Measurements from ENCODE around the gene SPATS1. TPM values are rescaled to one million over a fixed set of nuclear protein-coding genes. Genes with fewer than 3 reads are reported as not detected.
A peak's percentile ranks its signal among the peaks of the same experiment; 100 is the strongest.
"Not testable (repeated sequence)": the region's sequence is repeated elsewhere in the genome, so short reads cannot be mapped to it uniquely, and the experiment has no call there.

The SPATS1 gene
- total RNA-seq, 3 donors from 2014 or later (not counting 1 experiment from before 2014, with no cell fraction given): not detected

GRCh38 chr6:44312901-44313788 is 29.3 kb upstream of the SPATS1 start, which contains the start of gene AARS2:
AARS2 (minus strand) TSS chr6:44313347; CDS start chr6:44313323, 24 bp downstream.
- H3K27me3 Mint-ChIP-seq (ENCODE audit: low read depth in 2 of 2): peaks cover under 1 to 9% of the 10 kb centered on the region in 2 donors
- H3K36me3 Mint-ChIP-seq: peaks cover 8% of the 10 kb centered on the region
- no peaks in the 10 kb centered on the region for H3K9me3 ChIP-seq (ENCODE audit: control insufficient read depth, insufficient read depth, low read length)
- peak within 1 kb of the TSS; percentile 75 for H3K4me3 ChIP-seq (ENCODE audit: low read length)
- peaks cover 11% of the 10 kb centered on the region for H3K4me1 ChIP-seq (ENCODE audit: control insufficient read depth, insufficient read depth, low read length)
- DNase-seq (peak; percentile 92 to 94), ATAC-seq (peak; percentile 98)
- no peaks in the 10 kb centered on the region for H3K9me3 Mint-ChIP-seq
- 2% methylated on average over 52 of the region's 52 CpGs for WGBS (ENCODE audit: insufficient coverage)
- H3K36me3 ChIP-seq (ENCODE audit: control insufficient read depth, insufficient read depth, low read length): peaks cover 24% of the 10 kb centered on the region
- TF ChIP-seq CTCF (IDR thresholded peaks at IDR 0.05): peak; percentile 99
- H3K27me3 ChIP-seq (ENCODE audit: control insufficient read depth, insufficient read depth, low read length): no peaks in the 10 kb centered on the region
- peaks cover 18 to 31% of the 10 kb centered on the region in 2 donors for H3K4me1 Mint-ChIP-seq
- intact Hi-C loops (cut with micrococcal nuclease): loop anchor here (1.0 kb wide), 1 partner anchor 45 kb away; no protein-coding TSS in a partner anchor
- H3K4me3 Mint-ChIP-seq: peak within 1 kb of the TSS; percentile 98
- peak within 1 kb of the TSS; percentile 95 to 98 for H3K27ac Mint-ChIP-seq
- H3K27ac ChIP-seq (ENCODE audit: low read length): peak within 1 kb of the TSS; percentile 67

- H3K36me3 ChIP-seq (ENCODE audit: control insufficient read depth, insufficient read depth, low read length): peaks cover 16% of the 10 kb centered on the region
- H3K4me3 Mint-ChIP-seq; H3K27ac Mint-ChIP-seq; H3K27me3 ChIP-seq (ENCODE audit: control insufficient read depth, insufficient read depth, low read length); H3K4me3 ChIP-seq (ENCODE audit: low read length); ATAC-seq; H3K9me3 Mint-ChIP-seq; H3K27ac ChIP-seq (ENCODE audit: low read length); H3K9me3 ChIP-seq (ENCODE audit: control insufficient read depth, insufficient read depth, low read length); H3K36me3 Mint-ChIP-seq; intact Hi-C loops (cut with micrococcal nuclease); DNase-seq: not testable (repeated sequence)
- H3K27me3 Mint-ChIP-seq (ENCODE audit: low read depth in 2 of 2): peaks cover 15 to 20% of the 10 kb centered on the region in 2 donors
- WGBS (ENCODE audit: insufficient coverage): 94% methylated on average over 6 of the region's 8 CpGs
- H3K4me1 Mint-ChIP-seq: peaks cover 18 to 29% of the 10 kb centered on the region in 2 donors
- H3K4me1 ChIP-seq (ENCODE audit: control insufficient read depth, insufficient read depth, low read length): peaks cover 11% of the 10 kb centered on the region
Measured at GRCh38 chr6:44314657-44315056, 27.8 kb upstream of the SPATS1 start.

- Histone ChIP-seq H3K4me3 (ENCODE audit: low read length) (no peak overlapping the region), H3K27me3 (ENCODE audit: control insufficient read depth, insufficient read depth, low read length) (no peaks in the 10 kb centered on the region), H3K4me1 (ENCODE audit: control insufficient read depth, insufficient read depth, low read length) (peaks cover 11% of the 10 kb centered on the region), H3K36me3 (ENCODE audit: control insufficient read depth, insufficient read depth, low read length) (peaks cover 8% of the 10 kb centered on the region), H3K9me3 (ENCODE audit: control insufficient read depth, insufficient read depth, low read length) (no peaks in the 10 kb centered on the region), H3K27ac (ENCODE audit: low read length) (no peak overlapping the region)
- intact Hi-C loops (cut with micrococcal nuclease): no loop called here
- 60% methylated on average over 3 of the region's 3 CpGs for WGBS (ENCODE audit: insufficient coverage)
- no peak for TF ChIP-seq CTCF (IDR thresholded peaks at IDR 0.05)
- H3K9me3 Mint-ChIP-seq: no peaks in the 10 kb centered on the region
- H3K36me3 Mint-ChIP-seq: no peaks in the 10 kb centered on the region
- no peak overlapping the region for H3K27ac Mint-ChIP-seq
- no peak for ATAC-seq
- DNase-seq: no peak
- peaks cover 24 to 25% of the 10 kb centered on the region in 2 donors for H3K27me3 Mint-ChIP-seq (ENCODE audit: low read depth in 2 of 2)
- H3K4me1 Mint-ChIP-seq: peaks cover 18 to 23% of the 10 kb centered on the region in 2 donors
- H3K4me3 Mint-ChIP-seq: no peak overlapping the region
Measured at GRCh38 chr6:44315516-44315915, 26.9 kb upstream of the SPATS1 start.

GRCh38 chr6:44315951-44316350 is 26.5 kb upstream of the SPATS1 start:
- H3K27ac Mint-ChIP-seq: no peak overlapping the region
- H3K9me3 ChIP-seq (ENCODE audit: control insufficient read depth, insufficient read depth, low read length): no peaks in the 10 kb centered on the region
- peaks cover 18 to 23% of the 10 kb centered on the region in 2 donors for H3K4me1 Mint-ChIP-seq
- intact Hi-C loops (cut with micrococcal nuclease): no loop called here
- H3K36me3 Mint-ChIP-seq: no peaks in the 10 kb centered on the region
- DNase-seq (no peak), ATAC-seq (no peak)
- no peak overlapping the region for H3K27ac ChIP-seq (ENCODE audit: low read length)
- no peak overlapping the region for H3K4me3 ChIP-seq (ENCODE audit: low read length)
- no peak for TF ChIP-seq CTCF (IDR thresholded peaks at IDR 0.05)
- no peaks in the 10 kb centered on the region for H3K27me3 ChIP-seq (ENCODE audit: control insufficient read depth, insufficient read depth, low read length)
- H3K4me3 Mint-ChIP-seq: no peak overlapping the region
- 63% methylated on average over 3 of the region's 5 CpGs for WGBS (ENCODE audit: insufficient coverage)
- H3K36me3 ChIP-seq (ENCODE audit: control insufficient read depth, insufficient read depth, low read length): peaks cover 4% of the 10 kb centered on the region
- H3K27me3 Mint-ChIP-seq (ENCODE audit: low read depth in 2 of 2): peaks cover 27 to 28% of the 10 kb centered on the region in 2 donors
- H3K9me3 Mint-ChIP-seq: no peaks in the 10 kb centered on the region
- H3K4me1 ChIP-seq (ENCODE audit: control insufficient read depth, insufficient read depth, low read length): peaks cover 11% of the 10 kb centered on the region
